NCI-H2029 (cell line): Measurements from ENCODE around the gene SLC25A24.

Experiments
- DNase-seq: peaks from one replicate; lab custom pipeline; 2025; lab: John Stamatoyannopoulos, UW

SLC25A24 gene

DNA sequence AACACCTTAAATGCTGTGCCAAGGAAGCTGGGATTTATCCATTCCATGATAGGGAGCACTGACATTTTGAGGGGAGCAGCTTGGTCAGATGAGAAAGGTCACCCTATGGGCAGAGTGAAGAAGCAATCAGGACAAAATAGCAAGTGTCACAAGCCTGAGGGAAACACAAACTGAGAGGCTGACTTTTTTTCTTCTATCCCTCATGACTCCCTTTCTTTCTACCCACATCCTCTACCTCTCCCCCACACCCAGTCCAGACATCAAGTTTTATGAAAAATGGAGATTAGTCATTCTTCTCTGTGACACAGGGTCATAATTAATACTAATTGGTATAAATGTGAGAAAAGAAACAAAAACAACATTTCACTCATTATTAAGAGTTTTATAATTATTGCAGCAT is 103.1 kb downstream of the SLC25A24 start:
- DNase-seq, result no peak

DNA sequence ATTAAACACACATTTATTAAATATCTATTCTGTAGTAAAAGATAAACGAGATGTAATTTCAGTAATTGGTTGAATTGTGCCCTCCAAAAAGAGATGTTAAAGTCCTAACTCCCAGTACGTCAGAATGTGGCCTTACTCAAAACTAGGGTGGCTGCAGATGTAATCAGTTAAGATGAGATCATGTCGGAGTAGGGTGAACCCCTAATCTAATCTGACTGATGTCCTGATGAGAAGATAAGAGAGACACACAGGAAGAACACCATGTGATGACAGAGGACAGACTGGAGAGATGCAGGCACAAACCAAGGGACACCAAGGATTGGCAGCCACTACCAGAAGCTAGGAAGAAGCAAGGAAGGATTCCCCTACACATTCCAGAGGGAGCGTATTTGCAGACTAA is 104.1 kb downstream of the SLC25A24 start:
- no peak for DNase-seq

DNA sequence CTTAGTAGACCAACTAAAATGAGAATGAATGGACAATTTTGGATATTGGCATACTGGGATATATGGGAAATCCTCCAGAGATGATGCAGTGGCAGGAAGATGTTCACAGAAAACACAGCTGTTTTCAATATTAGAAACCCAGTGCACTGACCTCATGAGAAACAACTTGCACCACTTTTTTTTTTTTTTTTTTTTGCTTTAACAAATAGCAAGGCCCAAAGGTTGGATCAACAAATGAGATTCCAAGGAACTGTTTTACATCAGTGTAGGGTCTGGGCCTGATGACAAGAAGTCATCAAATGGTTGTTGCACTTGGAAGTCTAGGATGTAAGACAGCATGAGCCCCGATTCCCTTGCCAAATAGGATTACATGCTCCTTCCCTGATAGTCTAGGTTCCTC is 110.7 kb downstream of the SLC25A24 start:
- no peak for DNase-seq

DNA sequence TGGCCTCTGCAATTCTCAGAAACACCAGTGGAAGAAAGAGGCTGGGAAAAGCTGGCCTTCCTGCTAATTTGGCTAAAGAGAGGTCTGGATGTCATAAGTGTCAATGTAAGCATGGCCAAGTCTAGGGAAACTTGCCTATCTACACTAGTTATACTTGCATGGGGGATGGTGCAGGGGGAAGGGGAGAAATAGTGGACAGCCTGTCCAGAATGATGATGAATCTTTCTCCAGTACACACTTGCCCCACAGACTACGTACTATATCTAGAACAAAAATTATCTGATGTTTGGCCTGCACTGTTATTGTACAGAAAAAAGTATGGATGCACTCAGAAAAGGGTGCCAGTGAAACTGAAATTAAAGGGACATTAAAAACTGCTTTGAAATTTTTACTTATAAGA is 114.5 kb downstream of the SLC25A24 start:
- DNase-seq, result no peak

DNA sequence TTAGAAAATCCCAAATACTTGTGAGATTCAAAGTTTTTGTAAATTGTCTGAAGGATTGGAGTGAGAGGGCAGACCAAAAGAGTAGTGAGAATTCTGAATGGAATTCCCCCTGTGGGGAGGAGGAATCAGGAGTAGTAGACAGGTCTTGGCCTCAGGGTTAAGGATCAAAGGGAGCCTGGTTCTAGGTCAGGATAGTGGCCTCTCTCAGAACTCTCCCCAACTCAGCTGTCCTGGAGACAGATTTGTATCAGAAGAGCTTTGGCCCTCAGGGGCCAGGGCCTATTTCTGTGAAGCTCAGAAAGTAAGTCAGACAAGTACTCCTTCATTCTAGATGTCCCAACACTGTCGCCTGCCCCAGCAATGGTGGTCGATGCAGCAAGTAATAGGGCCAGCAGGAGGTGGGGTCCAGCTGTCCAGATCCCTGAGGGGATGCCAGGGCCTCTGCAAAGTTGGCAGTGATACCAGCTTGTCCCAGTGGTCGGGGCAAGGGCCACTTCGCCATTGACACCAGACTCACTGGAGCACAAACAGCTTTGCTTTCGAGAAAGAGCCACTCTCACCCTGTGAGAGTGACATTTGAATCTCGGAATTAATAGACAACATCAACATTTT is 115.2 kb downstream of the SLC25A24 start:
- DNase-seq, result no peak
